OCI-LY7 (cell line): Measurements from ENCODE around the gene ITPRIP. TPM values are rescaled to one million over a fixed set of nuclear protein-coding genes. Genes with fewer than 3 reads are reported as not detected.

ENCODE experiments used
- BruUV-seq: library from RNA; stranded (reverse); fragments of 400-500 nt; replicated peaks from 2 replicates; lab custom pipeline; 2021; lab: Mats Ljungman, UMichigan
- CTCF ChIA-PET: fragments of 300-600 bp; sonication (Branson Sonifier 250); formaldehyde crosslinking; loops from one replicate; lab custom pipeline; 2022; ENCODE audit warnings: antibody characterized with exemption; ENCODE audit not compliant: unreplicated experiment; lab: Charles Lee
- POLR2A ChIA-PET: fragments of 300-600 bp; sonication (Branson Sonifier 250); formaldehyde crosslinking; loops from one replicate; lab custom pipeline; 2022; ENCODE audit warnings: antibody characterized with exemption; lab: Charles Lee
- DNase-seq: peaks from one replicate; pipeline ENCODE4 v3.0.0-alpha.2; 2015; ENCODE audit warnings: low spot score
- H2AFZ ChIP-seq: fragments of 200-600 bp; sonication (generic), shearing (Covaris generic); 2 replicates; pipeline ENCODE4 v1.6.1; 2014; ENCODE audit warnings: mild to moderate bottlenecking, antibody characterized with exemption, low read length, moderate library complexity
- H3K27ac ChIP-seq: fragments of 200-600 bp; sonication (generic); 2 replicates; pipeline ENCODE4 v1.5.1; 2014; ENCODE audit warnings: mixed run types, low read depth, mild to moderate bottlenecking, moderate library complexity, low read length, inconsistent platforms; ENCODE audit not compliant: poor library complexity, severe bottlenecking
- H3K36me3 ChIP-seq: fragments of 200-600 bp; sonication (generic); 2 replicates; pipeline ENCODE4 v1.6.1; 2014; ENCODE audit warnings: mild to moderate bottlenecking, antibody characterized with exemption, low read length, moderate library complexity, mixed read lengths; ENCODE audit not compliant: insufficient read depth
- H3K4me1 ChIP-seq: fragments of 200-600 bp; sonication (generic); 2 replicates; pipeline ENCODE4 v1.5.1; 2014; ENCODE audit warnings: mild to moderate bottlenecking, low read length; ENCODE audit not compliant: insufficient read depth, poor library complexity, severe bottlenecking
- H3K4me2 ChIP-seq: fragments of 200-600 bp; sonication (generic); 2 replicates; pipeline ENCODE4 v1.6.1; 2014; ENCODE audit warnings: mild to moderate bottlenecking, low read length
- H3K4me3 ChIP-seq: fragments of 200-600 bp; sonication (generic); 2 replicates; pipeline ENCODE4 v1.5.1; 2014; ENCODE audit warnings: mild to moderate bottlenecking, low read depth, low read length; ENCODE audit not compliant: poor library complexity, severe bottlenecking
- H3K79me2 ChIP-seq: fragments of 200-600 bp; sonication (generic); 2 replicates; pipeline ENCODE4 v1.6.1; 2016; ENCODE audit warnings: low read depth, mild to moderate bottlenecking, low read length, moderate library complexity, mixed read lengths; ENCODE audit not compliant: insufficient read depth
- H3K9me2 ChIP-seq: fragments of 200-600 bp; sonication (generic); 2 replicates; pipeline ENCODE4 v1.6.1; 2016; ENCODE audit warnings: mild to moderate bottlenecking, low read length, mixed read lengths; ENCODE audit not compliant: insufficient read depth
- H3K9me3 ChIP-seq: fragments of 200-600 bp; sonication (generic); 2 replicates; pipeline ENCODE4 v1.6.1; 2014; ENCODE audit warnings: mild to moderate bottlenecking, mixed run types, low read length, mixed read lengths
- H4K20me1 ChIP-seq: fragments of 200-600 bp; sonication (generic); 2 replicates; pipeline ENCODE4 v1.6.1; 2014; ENCODE audit warnings: mild to moderate bottlenecking, antibody characterized with exemption, low read length, moderate library complexity, mixed read lengths; ENCODE audit not compliant: insufficient read depth
- EZH2phosphoT487 ChIP-seq: fragments of 200-600 bp; sonication (generic); IDR thresholded peaks from 2 replicates; pipeline ENCODE4 v1.6.1; 2018; ENCODE audit warnings: low read depth, borderline replicate concordance, mild to moderate bottlenecking, mixed run types, antibody characterized with exemption, low read length, moderate library complexity, mixed read lengths
- intact Hi-C: fragments of 100-400 bp; cut with micrococcal nuclease; formaldehyde crosslinking; loops from one replicate; pipeline ENCODE4 v1.10.0; 2022; ENCODE audit not compliant: unreplicated experiment
- total RNA-seq, 2 experiments: library from RNA; depleted of rRNA in 1 of 2; stranded (reverse); fragments of >200 nt in 1 of 2; shearing (Covaris generic) in 1 of 2; gene quantifications; 2 replicates each; pipeline ENCODE4 v1.2.3, GENCODE V29; 2014 to 2022
- TF ChIP-seq, protein P1 (sequence below): fragments of 200-600 bp; sonication (generic); conservative IDR thresholded peaks from 2 replicates; pipeline ENCODE4 v1.5.1; 2014; ENCODE audit warnings: mild to moderate bottlenecking, antibody characterized with exemption, low read length, moderate library complexity, mixed read lengths

The ITPRIP gene
- total RNA-seq, 2 experiments from 2014 or later, result 6.0 to 18.0 TPM

GRCh38 chr10:104327745-104328645 is 10.3 kb downstream of the ITPRIP start:
- BruUV-seq, result no TSS peak
- H3K4me3 ChIP-seq, result no peak overlapping the region
- H2AFZ ChIP-seq, result no peak overlapping the region
- POLR2A ChIA-PET, result interaction anchor here (1.4 kb wide), 1 partner anchor 10 kb away, joined by 4 read pairs; the partner anchor contains the start of gene ITPRIP
- no peak overlapping the region for H3K27ac ChIP-seq
- no peak for TF ChIP-seq EZH2phosphoT487
- TF ChIP-seq, protein P1, sequence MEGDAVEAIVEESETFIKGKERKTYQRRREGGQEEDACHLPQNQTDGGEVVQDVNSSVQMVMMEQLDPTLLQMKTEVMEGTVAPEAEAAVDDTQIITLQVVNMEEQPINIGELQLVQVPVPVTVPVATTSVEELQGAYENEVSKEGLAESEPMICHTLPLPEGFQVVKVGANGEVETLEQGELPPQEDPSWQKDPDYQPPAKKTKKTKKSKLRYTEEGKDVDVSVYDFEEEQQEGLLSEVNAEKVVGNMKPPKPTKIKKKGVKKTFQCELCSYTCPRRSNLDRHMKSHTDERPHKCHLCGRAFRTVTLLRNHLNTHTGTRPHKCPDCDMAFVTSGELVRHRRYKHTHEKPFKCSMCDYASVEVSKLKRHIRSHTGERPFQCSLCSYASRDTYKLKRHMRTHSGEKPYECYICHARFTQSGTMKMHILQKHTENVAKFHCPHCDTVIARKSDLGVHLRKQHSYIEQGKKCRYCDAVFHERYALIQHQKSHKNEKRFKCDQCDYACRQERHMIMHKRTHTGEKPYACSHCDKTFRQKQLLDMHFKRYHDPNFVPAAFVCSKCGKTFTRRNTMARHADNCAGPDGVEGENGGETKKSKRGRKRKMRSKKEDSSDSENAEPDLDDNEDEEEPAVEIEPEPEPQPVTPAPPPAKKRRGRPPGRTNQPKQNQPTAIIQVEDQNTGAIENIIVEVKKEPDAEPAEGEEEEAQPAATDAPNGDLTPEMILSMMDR, result no peak
- H3K9me2 ChIP-seq, result no peaks in the 10 kb centered on the region
- no peaks in the 10 kb centered on the region for H3K9me3 ChIP-seq
- H3K36me3 ChIP-seq, result peaks cover 22% of the 10 kb centered on the region; the same call in 1 of the 2 replicates
- intact Hi-C loops, result no loop called here
- DNase-seq, result no peak
- peaks cover 75% of the 10 kb centered on the region for H3K79me2 ChIP-seq
- CTCF ChIA-PET, result no interaction called here
- peaks cover 43% of the 10 kb centered on the region for H3K4me1 ChIP-seq
- H3K4me2 ChIP-seq, result no peak overlapping the region
- H4K20me1 ChIP-seq, result peaks cover 43% of the 10 kb centered on the region

GRCh38 chr10:104326991-104327610 is 11.2 kb downstream of the ITPRIP start:
- peaks cover 47% of the 10 kb centered on the region for H3K4me1 ChIP-seq
- TF ChIP-seq, protein P1, result no peak
- TF ChIP-seq EZH2phosphoT487, result no peak
- H3K27ac ChIP-seq, result no peak overlapping the region
- H3K9me2 ChIP-seq, result no peaks in the 10 kb centered on the region
- H3K4me3 ChIP-seq, result no peak overlapping the region
- H2AFZ ChIP-seq, result no peak overlapping the region
- intact Hi-C loops, result no loop called here
- peaks cover 36% of the 10 kb centered on the region for H4K20me1 ChIP-seq
- ChIA-PET CTCF (no interaction called here), POLR2A (interaction anchor here (1.4 kb wide), 1 partner anchor 11 kb away, joined by 4 read pairs; the partner anchor contains the start of gene ITPRIP)
- H3K36me3 ChIP-seq, result peaks cover 16% of the 10 kb centered on the region; the same call in 1 of the 2 replicates
- BruUV-seq, result no TSS peak
- no peak for DNase-seq
- H3K4me2 ChIP-seq, result no peak overlapping the region
- H3K79me2 ChIP-seq, result peaks cover 75% of the 10 kb centered on the region; the same call in 1 of the 2 replicates
- H3K9me3 ChIP-seq, result no peaks in the 10 kb centered on the region
